K562 (cell line): Measurements from ENCODE around the gene NEU1. TPM values are rescaled to one million over a fixed set of nuclear protein-coding genes. Genes with fewer than 3 reads are reported as not detected.

Experiments used
- DDX20 ChIP-seq: fragments of 450-650 bp; IDR thresholded peaks from 2 replicates; pipeline ENCODE4 v1.6.1; 2016; ENCODE audit warnings: missing genetic modification characterization, low read depth, mild to moderate bottlenecking, missing compliant biosample characterization, moderate library complexity
- FOXJ2 ChIP-seq: fragments of 200-800 bp; sonication (Bioruptor generic); IDR thresholded peaks from 2 replicates; pipeline ENCODE4 v1.6.1; 2016; ENCODE audit warnings: missing genetic modification characterization, missing compliant biosample characterization
- HMGXB4 ChIP-seq: sonication (generic); formaldehyde crosslinking; IDR thresholded peaks from 2 replicates; pipeline ENCODE4 v1.8.1; 2023; ENCODE audit warnings: mild to moderate bottlenecking, missing genetic modification reagents
- RHOXF2B ChIP-seq: fragments of 250-450 bp; sonication (Bioruptor Pico); conservative IDR thresholded peaks from 2 replicates; pipeline ENCODE4 v1.5.1; 2021
- STAG1 ChIP-seq: sonication (generic); formaldehyde crosslinking; IDR thresholded peaks from 2 replicates; pipeline ENCODE4 v1.5.0; 2020; ENCODE audit warnings: missing genetic modification reagents, borderline replicate concordance
- TRIM25 ChIP-seq: fragments of 450-650 bp; IDR thresholded peaks from 2 replicates; pipeline ENCODE4 v1.7.0; 2016; ENCODE audit warnings: borderline replicate concordance
- USF1 ChIP-seq: sonication (generic); formaldehyde crosslinking; IDR thresholded peaks from 2 replicates; pipeline ENCODE4 v1.9.0; 2022; ENCODE audit warnings: mild to moderate bottlenecking, missing genetic modification reagents
- ZBTB17 ChIP-seq: fragments of 450-650 bp; formaldehyde crosslinking; IDR thresholded peaks from 2 replicates; pipeline ENCODE4 v1.4.0; 2020; ENCODE audit warnings: mild to moderate bottlenecking
- ZNF133 ChIP-seq: fragments of 250-450 bp; sonication (Bioruptor Pico); IDR thresholded peaks from 2 replicates; pipeline ENCODE4 v1.4.0; 2020; ENCODE audit warnings: mild to moderate bottlenecking
- ZNF174 ChIP-seq: fragments of 250-450 bp; sonication (Bioruptor Pico); IDR thresholded peaks from 2 replicates; pipeline ENCODE4 v1.4.0; 2020; ENCODE audit warnings: mild to moderate bottlenecking
- ZNF184 ChIP-seq: sonication (generic); formaldehyde crosslinking; IDR thresholded peaks from 2 replicates; pipeline ENCODE4 v1.5.0; 2020; ENCODE audit warnings: missing genetic modification reagents
- ZNF354B ChIP-seq: fragments of 250-450 bp; sonication (Bioruptor Pico); IDR thresholded peaks from 2 replicates; pipeline ENCODE4 v1.4.0; 2020
- ZNF384 ChIP-seq: IDR thresholded peaks from 2 replicates; pipeline ENCODE4 v1.6.1; 2012; ENCODE audit warnings: low read depth, low read length, improper control_type of control experiment
- ZNF407 ChIP-seq: fragments of 450-650 bp; IDR thresholded peaks from 2 replicates; pipeline ENCODE4 v1.6.1; 2016; ENCODE audit warnings: low read depth
- ZNF586 ChIP-seq: fragments of 450-650 bp; formaldehyde crosslinking; conservative IDR thresholded peaks from 2 replicates; pipeline ENCODE4 v1.4.0; 2020; ENCODE audit warnings: mild to moderate bottlenecking, moderate library complexity
- ZNF77 ChIP-seq: fragments of 250-450 bp; sonication (Bioruptor Pico); IDR thresholded peaks from 2 replicates; pipeline ENCODE4 v1.5.0; 2020
- polyA plus RNA-seq, 8 experiments: library from polyadenylated mRNA; depleted of rRNA in 4 of 8; stranded (reverse) in 5 of 8; unstranded in 3 of 8; fragments of >200 nt; fragmentation: Nextera tagmentation in 2 of 8; fragmentation: Illumina TruSeq in 1 of 8; extraction: Ambion mirVana in 2 of 8; extraction: Trizol in 1 of 8; gene quantifications; 2 replicates each; pipeline versions ENCODE4 v1.2.1 to v1.2.3, GENCODE V29; 2011 to 2014; ENCODE audit warnings: inconsistent platforms in 1 of 8, missing spikeins in 1 of 8
- total RNA-seq, 7 experiments: library from RNA; depleted of rRNA in 6 of 7; stranded (reverse); fragments of >200 nt in 6 of 7; fragmentation: Illumina TruSeq in 2 of 7; extraction: Trizol in 2 of 7; gene quantifications; 2 replicates each; pipeline versions ENCODE4 v1.2.1 to v1.2.3, GENCODE V29; 2011 to 2021; ENCODE audit warnings: low replicate concordance in 1 of 7

Gene NEU1
- total and polyA plus RNA-seq, 9 of the 15 experiments (the other 6 are each of a cell fraction or from before 2014, with no cell fraction given), result 14.8 to 67.8 (median 51.0) TPM

GRCh38 chr6:31862344-31863235, at the start of gene NEU1 (continued):
- peak; percentile 83; the same call in 1 of the 2 replicates for TF ChIP-seq TRIM25
- TF ChIP-seq DDX20 (tag), result no peak
- TF ChIP-seq ZBTB17 (CRISPR knock-in tag), result peak; percentile 80
- peak; percentile 90 for TF ChIP-seq ZNF133 (CRISPR knock-in tag)
- TF ChIP-seq ZNF586 (CRISPR knock-in tag), result no peak
- no peak for TF ChIP-seq ZNF407
- peak; percentile 98 for TF ChIP-seq ZNF384
- TF ChIP-seq ZNF354B (CRISPR knock-in tag), result no peak
- TF ChIP-seq USF1 (CRISPR knock-in tag), result peak; percentile 99
- no peak for TF ChIP-seq ZNF77 (CRISPR knock-in tag)
- TF ChIP-seq FOXJ2 (tag), result peak; percentile 97
- no peak for TF ChIP-seq ZNF184 (CRISPR knock-in tag)
- no peak for TF ChIP-seq STAG1
- TF ChIP-seq ZNF174 (CRISPR knock-in tag), result peak; percentile 57; the same call in 1 of the 2 replicates
- TF ChIP-seq RHOXF2B, result no peak; the same call in 1 of the 2 replicates
- TF ChIP-seq HMGXB4, result no peak
